GM21381 (cell line): ENCODE data around the gene SOAT1.
"Not testable (repeated sequence)": the region's sequence is repeated elsewhere in the genome, so short reads cannot be mapped to it uniquely, and the experiment has no call there.

Source experiments
- ATAC-seq: cut with Tn5 transposase; IDR thresholded peaks from one replicate; pipeline ENCODE4 v1.9.1; 2021; ENCODE audit warnings: mild to moderate bottlenecking, moderate library complexity; ENCODE audit not compliant: unreplicated experiment

Gene SOAT1

GRCh38 chr1:179342740-179343404 is 49.3 kb downstream of the SOAT1 start:
- ATAC-seq: no peak

GRCh38 chr1:179351281-179351680 is 57.7 kb downstream of the SOAT1 start:
- ATAC-seq: no peak

DNA sequence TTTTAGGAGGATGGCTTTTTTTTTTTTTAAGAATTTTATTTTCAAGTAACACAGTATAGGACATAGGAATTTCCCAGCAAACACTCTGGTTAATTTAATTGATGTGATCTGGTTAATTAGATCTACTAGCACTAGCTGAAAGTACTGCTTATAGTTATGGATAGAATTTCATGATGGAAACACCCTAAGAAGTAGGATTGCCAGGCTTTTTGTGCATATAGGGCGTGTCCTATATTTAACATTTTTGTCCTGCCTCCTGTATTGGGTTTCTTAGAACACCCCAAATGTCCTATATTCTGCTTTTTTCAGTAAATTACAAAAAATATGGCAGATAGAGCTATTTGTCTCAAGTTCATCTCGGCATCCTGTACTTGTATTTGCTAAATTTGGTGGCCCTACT is 58.6 kb downstream of the SOAT1 start:
- ATAC-seq: no peak

DNA sequence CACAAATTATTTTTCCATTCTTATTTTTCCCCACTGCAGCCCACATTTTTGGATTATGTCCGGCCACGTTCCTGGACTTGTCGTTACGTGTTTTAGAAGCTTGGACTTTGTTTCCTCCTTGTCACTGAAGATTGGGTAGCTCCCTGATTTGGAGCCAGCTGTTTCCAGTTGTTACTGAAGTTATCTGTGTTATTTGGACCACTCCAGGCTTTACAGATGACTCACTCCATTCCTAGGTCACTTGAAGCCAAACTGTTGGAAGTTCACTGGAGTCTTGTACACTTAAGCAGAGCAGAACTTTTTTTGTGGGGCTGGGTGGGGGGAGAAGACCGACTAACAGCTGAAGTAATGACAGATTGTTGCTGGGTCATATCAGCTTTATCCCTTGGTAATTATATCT is 59.9 kb downstream of the SOAT1 start:
- no peak for ATAC-seq

GRCh38 chr1:179361631-179362030 is 68.0 kb downstream of the SOAT1 start:
- not testable (repeated sequence) for ATAC-seq

GRCh38 chr1:179365342-179366092 is 71.9 kb downstream of the SOAT1 start, which contains the start of gene AXDND1:
Gene AXDND1 (plus strand): TSS chr1:179365971. CDS start chr1:179366510, 539 bp downstream.
- peak; percentile 98 for ATAC-seq

DNA sequence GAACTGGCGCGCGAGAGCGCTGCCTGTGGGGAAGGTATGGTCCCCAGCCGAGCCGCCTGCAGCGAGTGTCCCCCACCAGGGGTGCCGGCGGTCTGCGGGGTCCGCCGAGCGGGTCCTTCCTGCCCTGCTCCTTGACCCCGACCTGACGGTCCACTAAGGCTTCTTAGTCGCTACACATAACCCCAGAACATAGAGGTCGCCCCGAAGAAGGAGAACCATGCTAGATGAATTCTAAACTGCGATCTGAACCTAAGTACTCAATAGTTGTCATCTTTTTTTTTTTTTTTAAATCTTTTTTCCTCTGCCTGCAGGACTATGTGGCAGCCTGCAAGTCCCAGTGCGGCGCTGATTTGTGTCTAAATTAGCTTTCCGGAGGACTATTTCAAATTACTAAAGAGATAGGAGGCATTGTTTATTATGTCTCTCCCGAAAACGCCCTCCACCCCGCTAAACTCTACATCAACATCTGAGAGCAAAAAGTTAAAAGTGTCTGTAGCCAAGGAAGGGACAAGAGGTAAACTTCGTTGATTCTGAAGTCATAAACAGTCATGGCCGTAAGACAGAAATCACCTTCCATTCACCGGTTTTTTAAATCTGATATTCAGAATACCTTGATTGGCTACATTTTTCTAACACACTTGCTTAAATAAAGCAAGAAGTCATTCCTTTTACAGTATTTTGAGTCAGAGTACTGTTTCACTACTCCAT is 72.7 kb downstream of the SOAT1 start:
- ATAC-seq: peak; percentile 27

DNA sequence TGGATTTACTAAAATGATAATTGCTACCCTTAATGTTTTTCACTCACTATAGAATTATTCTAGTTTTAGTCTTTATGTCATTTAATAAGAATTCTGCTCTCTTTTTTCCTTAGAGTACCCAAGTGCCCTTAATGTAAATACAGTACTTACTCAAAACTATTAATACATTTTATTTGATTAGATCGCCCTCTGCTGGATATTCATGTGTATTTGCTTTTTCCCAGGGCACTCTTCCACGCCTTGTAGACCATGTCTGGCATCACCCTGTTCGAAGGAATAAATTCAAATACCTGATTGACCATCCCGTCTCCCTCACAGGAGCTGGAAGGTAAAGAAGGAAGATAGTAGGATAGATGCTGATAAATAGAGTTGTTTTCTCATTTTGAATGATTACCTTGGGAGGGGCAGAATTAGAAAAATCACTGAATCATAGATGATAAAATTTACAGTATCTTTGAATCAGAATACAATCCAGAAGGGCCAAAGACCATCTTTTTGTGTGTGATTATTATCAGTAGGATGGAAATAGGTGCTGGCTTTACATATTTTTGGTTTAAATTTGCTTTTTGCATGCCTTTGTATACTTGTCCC is 76.2 kb downstream of the SOAT1 start:
- no peak for ATAC-seq

GRCh38 chr1:179372160-179372559 is 78.6 kb downstream of the SOAT1 start:
- no peak for ATAC-seq

DNA sequence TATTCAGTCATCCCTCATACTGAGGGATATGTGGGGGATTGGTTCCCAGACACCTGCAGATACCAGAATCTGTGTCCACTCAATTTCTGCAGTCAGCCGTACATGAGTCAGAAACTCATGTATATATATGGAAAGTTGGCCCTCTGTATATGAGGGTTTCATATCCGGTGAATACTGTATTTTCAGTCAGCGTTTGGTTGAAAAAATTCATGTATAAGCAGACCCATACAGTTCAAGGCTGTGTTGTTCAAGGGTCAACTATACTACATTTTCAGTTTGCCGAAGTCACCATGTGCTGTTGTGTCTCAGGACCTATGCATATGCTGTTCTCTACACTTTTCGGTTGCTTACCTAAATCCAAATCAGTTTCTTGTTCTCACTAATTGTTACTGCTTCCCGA is 82.6 kb downstream of the SOAT1 start:
- no peak for ATAC-seq

GRCh38 chr1:179380299-179380698 is 86.7 kb downstream of the SOAT1 start:
- ATAC-seq: no peak

GRCh38 chr1:179384027-179384426 is 90.4 kb downstream of the SOAT1 start:
- no peak for ATAC-seq

- ATAC-seq: no peak
These were observed 91.9 kb downstream of the SOAT1 start for GRCh38 chr1:179385510-179385909.

DNA sequence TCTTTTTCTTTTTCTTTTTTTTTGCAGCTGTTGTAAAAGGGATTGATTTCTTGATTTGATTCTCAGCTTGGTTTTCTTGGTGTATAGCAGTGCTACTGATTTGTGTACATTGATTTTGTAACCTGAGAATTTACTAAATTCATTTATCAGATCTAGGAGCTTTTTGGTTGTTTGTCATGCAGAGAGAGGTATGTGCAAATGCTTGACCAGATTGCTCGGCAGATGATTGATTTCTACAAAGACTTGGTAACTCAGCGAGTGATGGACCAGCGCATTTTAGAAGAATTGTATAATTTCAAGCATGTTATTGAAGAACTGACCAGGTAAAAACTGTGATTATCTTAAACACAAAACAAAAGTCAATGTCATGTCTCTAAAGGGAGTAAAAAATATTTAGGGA is 100.1 kb downstream of the SOAT1 start:
- ATAC-seq: no peak

DNA sequence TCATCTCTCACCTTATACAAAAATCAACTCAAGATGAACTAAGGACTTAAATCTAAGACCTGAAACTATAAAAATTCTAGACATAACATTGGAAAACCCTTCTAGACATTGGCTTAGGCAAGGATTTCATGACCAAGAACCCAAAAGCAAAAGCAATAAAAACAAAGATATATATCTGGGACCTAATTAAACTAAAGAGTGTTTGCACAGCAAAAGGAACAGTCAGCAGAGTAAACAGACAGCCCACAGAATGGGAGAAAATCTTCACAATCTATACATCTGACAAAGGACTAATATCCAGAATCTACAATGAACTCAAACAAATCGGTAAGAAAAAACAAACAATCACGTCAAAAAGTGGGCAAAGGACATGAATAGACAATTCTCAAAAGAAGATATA is 105.8 kb downstream of the SOAT1 start:
- not testable (repeated sequence) for ATAC-seq
